Activated T-cell treated with anti-CD3 and anti-CD28 coated beads for 4 hours (primary cell): ENCODE results near the gene GRHPR.
"Not testable (repeated sequence)": the region's sequence is repeated elsewhere in the genome, so short reads cannot be mapped to it uniquely, and the experiment has no call there.

Experiments
- DNase-seq: peaks from one replicate; pipeline ENCODE4 v3.0.0-alpha.2; 2020

GRHPR gene

DNA sequence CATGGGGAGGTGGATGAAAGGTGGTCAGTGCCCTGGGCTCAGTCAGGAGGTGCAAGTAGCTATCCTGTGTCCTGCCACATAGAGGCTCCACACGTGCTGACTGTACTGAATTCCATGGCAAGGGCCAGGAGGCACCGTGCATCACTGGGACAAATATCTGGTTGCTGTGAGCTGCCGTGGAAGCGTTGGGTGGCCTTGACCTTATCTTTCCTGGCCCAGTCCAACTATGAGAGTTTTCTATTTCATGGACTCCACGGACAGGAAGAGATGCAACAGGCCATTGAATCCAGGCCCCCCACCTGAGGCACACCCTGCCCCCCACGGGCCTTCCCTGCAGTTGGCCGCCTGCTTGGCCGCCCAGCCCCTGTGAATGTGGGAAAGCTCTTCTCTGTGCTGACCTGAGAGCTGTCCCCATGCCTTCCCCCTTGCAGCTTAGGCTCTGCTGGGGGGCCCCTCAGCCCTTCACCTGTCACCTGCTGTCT lies 1.7 kb downstream of the GRHPR start:
- no peak for DNase-seq

DNA sequence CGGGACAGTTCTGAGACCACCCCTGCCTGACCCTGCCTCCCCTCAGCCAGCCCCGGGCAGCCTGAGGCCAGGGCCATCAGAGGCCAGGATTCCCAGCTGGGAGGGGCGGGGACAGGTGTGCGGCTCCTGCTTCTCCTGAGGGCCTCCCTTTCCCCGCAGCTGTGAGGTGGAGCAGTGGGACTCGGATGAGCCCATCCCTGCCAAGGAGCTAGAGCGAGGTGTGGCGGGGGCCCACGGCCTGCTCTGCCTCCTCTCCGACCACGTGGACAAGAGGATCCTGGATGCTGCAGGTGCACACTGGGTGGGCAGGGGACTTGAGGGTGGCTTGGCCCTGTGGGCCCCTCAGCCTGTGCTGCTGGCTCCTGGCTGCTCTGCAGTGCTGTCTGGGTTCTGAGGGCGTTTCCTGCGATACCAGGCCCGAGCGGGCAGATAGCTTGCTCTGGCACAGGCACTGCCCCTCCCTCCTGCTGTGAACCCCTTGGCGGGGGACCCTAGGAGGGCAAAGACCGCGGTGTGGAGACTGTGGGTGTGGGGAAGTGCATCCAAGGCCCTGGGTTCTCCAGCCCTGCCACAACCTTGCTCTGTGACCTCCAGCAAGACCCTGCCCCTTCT lies 2.3 kb downstream of the GRHPR start:
- DNase-seq: no peak

DNA sequence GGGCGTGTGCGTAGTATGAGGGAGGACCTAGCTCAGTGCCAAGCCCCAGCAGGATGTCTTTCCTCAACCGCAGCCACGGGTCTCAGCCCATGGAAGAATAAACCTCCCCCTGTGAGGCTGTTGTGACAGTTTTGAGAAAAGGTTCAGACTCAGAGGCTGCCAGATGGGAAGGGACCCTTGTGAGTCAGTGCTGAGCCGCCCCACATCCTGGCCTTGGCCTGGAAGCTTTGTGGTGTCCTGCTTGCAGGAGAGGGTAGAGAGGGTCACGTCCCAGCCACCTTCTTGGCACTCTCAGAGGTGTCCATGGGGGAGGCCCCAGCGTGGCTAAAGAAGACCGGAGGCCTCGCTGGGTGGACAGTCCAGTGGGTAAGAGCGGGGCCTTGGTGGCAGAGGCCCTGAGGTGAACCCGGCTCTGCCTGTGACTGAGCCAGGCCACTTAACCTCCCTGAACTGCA lies 2.8 kb downstream of the GRHPR start:
- DNase-seq: no peak

DNA sequence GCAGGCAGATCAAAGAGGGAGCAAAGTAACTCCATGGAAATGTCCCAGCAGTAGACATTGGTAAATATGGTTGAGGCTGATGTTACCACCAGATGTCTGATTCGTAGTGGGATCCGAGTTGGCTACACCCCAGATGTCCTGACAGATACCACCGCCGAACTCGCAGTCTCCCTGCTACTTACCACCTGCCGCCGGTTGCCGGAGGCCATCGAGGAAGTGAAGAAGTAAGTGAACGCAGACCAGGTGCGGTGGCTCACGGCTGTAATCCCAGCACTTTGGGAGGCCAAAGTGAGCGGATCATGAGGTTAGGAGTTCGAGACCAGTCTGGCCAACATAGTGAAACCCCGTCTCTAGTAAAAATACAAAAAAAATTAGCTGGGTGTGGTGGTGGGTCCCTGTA lies 3.9 kb downstream of the GRHPR start:
- not testable (repeated sequence) for DNase-seq

DNA sequence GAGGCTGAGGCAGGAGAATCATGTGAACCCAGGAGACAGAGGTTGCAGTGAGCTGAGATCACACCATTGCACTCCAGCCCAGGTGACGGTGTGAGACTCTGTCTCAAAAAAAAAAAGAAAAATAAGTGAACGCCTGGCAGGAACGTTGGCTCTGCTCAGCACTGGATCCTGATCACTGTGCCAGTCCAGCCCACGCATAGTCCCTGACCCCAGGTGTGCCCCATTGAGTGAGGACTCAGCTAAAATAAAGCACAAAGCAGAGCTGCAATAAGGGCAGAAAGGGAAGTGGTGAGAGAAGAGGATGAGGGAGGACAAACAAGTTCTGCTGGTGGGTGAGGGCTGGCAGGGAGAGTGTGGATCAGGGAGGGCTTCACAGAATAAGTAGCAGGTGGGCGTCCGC lies 4.3 kb downstream of the GRHPR start:
- DNase-seq: no peak

DNA sequence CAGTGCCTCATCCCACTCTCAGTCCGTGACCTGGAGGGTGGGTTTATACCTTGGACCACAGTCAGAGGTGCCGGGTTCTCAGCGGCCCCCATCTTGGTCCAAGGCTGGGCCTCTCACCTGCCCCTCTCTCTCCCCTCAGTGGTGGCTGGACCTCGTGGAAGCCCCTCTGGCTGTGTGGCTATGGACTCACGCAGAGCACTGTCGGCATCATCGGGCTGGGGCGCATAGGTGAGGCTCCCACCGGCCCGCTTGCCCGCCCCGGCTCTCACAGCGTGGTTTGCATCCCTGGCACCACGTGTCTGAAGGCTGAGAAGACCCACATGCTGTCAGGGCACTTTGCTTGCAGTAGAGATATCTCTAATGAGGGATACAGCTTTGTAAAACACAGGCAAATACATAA lies 5.8 kb downstream of the GRHPR start:
- DNase-seq: no peak

DNA sequence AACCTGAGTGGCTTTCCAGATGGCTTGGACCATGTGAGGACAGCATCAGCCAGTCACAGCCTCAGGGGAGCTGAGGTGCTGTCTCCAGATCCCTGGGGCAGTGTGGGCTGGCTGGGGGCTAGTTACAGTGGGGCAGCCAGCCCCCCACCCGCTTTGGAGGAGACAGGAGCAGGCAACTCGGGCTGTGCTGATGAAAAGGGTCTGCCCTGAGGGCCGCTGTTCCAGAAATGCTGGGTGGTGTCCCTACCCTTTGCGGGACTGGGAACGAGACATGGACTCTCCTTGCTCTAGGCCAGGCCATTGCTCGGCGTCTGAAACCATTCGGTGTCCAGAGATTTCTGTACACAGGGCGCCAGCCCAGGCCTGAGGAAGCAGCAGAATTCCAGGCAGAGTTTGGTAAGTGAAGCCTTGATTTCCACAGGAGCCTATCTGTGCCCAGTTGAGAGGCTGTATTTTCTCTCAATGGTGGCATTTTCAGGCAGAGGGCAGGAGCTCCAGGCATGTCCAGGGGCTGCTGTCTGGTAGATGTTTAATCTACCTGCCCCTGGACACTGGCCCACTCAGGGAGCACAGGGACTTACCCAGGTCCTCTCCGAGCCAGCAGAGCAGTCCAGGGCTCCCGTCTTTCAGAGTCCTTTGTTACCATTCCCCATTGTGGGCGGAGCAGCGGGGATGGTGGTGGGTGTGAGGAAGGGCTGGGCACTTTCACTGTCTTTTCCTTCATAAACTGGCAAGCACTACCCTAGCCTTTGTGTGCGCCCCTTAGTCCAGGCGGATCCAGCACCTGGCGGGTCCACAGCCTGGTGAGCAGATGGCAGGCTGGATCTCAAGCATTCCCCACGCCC lies 7.2 kb downstream of the GRHPR start:
- DNase-seq: no peak

DNA sequence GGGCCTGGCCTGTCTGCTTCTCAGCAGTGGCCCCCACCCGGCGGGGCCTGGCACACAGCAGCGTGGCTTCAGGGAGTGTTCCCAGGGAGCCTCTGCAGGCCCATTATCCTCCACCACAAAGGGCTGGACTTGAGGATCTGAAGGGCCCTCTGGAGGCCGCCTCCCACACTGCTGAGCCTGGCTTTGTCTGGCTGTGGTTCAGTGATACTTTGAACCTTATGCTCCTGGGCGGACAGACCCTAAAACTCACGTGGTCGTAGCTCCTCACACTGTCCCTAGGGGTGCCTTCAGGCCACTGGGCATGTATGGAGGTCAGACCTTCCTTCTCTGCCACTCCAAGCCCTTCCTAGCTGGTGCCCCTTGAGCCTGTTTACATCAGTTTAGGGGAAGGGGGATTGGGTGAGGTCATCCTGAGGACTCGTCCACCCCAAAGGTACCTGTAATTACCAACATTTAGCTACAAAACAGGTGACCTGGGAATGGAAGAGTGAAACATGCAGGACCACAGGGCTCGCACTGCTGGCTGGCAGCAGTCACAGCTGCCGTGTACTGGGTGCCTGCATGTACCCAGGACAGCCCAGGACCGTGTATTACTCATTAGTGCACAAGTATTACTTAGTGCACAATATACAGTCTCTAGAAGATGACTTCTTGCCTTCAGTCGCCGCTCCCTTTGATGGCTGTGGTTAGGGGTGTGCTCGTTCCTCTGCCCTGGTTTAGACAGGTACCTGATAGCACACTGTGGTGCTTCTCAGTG lies 8.5 kb downstream of the GRHPR start:
- DNase-seq: no peak

DNA sequence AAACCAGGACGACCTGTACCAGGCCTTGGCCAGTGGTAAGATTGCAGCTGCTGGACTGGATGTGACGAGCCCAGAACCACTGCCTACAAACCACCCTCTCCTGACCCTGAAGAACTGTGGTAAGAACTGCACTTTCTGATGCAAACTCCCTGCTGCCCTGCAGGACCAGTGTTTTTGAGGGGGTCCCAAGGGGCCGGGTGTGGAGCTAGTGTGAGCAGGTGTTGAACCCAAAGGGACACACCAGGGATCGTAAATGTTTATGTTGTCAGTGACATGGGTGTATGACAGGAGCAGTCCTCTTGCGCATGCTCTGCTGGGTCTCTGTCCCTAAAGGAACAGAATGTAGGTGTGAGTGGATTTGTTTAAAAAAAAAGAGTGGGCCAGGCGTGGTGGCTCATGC lies 9.5 kb downstream of the GRHPR start:
- DNase-seq: no peak

DNA sequence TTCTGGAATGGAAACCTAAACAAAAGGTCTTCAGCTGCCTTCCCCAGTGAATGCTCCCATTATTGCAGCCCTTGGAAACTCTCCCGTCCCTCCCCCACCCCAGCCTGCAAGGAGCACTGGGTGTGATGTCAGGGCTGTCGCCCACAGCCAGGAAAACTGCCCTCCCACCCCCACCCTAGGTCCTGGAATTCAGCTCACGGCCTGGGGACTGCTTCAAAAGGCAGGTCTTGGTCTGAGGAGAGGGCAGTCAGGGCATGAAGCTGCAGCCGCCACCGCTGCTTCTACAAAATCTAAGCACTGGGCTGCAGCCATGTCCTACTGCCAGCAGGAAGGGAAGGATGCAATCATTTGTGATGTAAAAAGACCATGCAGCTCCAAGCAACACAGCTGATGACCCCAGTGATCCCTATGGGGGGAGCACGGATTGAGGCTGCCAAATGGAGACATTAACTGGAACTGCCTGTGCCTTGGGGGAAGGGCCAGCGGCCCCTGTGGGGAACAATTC lies 11.4 kb downstream of the GRHPR start:
- no peak for DNase-seq

DNA sequence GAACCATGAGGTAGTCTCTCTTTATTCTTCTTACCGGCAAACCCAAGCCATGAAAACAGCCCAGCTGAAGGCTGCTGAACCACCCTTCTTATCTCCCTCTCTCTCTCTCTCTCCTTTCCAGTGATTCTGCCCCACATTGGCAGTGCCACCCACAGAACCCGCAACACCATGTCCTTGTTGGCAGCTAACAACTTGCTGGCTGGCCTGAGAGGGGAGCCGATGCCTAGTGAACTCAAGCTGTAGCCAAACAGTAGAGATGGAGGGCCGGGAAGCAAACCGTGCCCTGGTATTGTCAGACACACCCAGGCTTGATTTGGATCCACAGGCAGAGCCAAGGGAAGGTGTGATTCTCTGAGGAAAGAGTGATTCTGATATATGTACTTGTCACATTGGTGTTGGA lies 14.0 kb downstream of the GRHPR start:
- DNase-seq: no peak

DNA sequence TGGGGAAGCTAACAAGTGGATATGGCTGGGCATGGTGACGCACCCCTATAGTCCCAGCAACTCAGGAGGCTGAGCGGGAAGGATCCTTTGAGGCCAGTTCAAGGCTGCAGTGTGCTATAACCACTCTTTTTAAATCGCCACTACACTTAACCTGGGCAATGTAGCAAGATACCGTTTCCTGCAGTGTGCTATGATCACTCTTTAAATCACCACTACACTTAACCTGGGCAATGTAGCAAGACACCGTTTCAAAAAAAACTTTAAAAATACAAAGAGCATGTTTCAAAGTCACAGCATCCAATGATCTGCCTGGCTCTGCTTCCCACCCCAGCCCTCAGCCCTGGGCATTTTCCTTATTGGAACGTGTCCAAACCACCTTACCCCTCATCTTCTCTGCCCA lies 14.5 kb downstream of the GRHPR start:
- DNase-seq: no peak

DNA sequence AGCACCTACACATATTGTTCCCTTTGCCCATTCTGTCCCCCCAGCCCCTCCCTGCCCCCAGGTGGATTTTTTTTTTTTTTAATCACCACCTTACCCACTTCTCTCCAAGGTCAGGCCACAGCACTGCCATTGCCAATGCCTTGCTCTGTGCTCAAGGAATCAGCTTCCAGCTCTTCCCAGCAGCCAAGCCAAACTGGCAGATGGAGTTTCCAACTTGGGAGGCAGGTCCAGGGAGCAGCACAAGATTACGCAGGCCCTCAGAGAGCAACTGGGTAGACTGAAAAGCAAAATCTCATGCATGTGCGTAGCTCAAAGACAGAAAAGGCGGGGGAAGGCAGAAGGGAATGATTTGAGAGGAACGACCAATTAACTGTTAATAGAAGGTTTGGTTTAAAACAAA lies 15.1 kb downstream of the GRHPR start:
- DNase-seq: no peak

DNA sequence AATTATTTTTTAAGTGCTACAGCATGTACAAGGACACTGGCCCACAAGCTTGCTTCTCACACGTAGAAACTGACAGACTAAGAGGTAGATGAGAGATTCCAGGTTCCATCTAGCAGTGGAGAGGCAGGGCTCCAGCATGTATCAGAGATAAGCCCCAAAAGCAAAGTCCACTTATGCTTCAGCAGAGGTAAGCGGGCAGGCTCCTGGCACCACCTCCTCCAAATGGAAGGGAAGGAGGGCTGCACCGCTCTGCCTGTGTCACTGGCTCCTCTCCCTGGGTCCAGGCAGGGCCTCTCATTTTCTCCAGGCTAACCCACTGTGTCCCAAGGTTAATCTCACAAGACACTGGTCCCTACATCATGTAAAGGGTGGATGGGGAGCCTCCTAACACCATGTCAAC lies 15.9 kb downstream of the GRHPR start:
- DNase-seq: no peak

DNA sequence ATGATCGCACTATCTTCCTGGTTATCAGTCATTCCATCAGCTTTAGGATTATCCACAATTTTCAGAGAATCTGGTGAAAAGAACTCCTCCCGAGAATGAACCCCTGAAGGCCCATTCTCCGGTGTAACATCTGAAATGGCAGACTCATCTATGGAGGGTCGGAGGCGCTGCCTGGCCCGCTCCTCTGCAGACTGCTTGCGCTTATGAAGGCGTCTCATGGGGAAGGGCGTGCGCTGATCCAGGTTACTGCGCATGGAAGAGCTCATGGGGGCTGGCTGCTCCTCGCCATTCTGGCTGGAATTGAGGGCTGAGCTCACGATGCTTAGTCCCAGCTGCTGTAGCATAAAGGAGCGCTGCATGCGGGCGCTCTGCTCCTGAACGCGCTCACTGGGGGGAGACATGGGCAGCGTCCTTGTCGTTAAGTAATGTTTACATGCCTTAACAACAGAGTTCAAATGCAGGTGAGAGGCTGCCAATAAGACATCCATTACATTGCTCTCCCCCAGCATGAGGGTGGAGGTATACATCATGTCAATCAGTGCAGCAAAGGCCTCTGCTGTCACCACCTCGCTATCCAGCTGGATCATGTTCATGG lies 19.4 kb downstream of the GRHPR start:
- no peak for DNase-seq

DNA sequence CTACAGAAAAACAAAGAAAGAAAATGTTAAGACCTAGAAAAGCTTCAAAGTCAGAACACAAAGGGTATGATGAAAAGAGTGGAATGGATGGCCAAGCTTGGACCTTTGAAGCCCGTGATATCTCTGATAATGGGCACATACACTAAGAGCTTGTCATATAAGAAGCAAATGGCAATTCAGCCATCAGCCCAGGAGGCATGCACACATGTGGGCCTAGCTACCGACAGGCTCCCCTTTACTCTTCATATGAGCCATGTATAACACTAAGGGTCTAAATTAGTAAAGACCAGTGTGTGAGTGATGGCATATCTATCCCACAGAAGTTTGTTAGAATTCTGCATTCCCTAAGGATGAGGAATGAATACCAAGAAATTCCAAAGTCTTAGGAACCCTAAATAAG lies 20.1 kb downstream of the GRHPR start:
- DNase-seq: no peak

DNA sequence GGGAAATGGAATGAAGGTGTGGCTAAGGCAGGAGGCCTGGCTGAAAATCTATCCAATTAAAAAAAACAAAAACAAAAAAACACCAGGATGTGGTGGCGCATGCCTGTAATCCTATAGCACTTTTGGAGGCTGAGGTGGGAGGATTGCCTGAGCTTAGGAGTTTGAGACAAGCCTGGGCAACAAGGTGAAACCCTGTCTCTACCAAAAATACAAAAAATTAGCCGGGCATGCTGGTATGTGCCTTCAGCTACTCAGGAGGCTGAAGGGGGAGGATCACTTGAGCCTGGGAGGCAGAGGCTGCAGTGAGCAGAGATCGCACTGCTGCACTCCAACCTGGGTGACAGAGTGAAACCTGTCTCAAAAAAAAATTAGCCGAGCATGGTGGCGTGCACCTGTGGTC lies 21.1 kb downstream of the GRHPR start:
- no peak for DNase-seq

DNA sequence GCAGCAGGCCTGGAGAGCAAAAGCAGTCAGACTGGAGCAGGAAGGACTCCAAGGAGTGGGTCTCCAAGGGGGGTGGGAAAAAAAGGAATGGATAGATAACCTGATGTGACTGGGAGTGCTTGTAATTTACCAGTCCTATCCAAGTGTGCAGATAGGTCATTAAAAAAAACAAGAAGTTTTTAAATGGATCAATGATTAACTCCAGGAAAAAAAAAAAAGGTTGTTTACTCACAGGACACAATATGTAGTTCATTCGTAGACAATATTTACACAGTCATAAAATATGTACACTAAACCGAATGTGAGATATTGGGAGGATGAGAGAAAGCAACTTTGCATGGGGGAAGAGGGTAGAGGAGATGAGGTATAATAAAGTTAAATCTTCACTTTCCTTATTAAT lies 22.4 kb downstream of the GRHPR start:
- no peak for DNase-seq

DNA sequence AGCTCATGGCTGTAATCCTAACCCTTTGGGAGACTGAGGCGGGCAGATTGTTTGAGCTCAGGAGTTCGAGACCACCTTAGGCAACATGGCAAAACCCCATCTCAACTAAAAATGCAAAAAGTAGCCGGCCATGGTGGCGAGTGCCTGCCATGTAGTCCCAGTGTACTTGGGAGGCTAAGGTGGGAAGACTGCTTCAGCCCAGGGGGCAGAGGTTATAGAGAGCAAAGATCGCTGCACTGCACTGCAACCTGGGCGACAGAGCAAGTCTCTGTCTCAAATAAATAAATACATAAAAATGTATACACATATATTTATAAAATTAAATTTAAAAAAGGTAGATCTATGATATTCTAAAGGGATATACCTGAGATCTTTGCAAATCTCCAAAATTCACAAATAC lies 23.3 kb downstream of the GRHPR start:
- DNase-seq: no peak

DNA sequence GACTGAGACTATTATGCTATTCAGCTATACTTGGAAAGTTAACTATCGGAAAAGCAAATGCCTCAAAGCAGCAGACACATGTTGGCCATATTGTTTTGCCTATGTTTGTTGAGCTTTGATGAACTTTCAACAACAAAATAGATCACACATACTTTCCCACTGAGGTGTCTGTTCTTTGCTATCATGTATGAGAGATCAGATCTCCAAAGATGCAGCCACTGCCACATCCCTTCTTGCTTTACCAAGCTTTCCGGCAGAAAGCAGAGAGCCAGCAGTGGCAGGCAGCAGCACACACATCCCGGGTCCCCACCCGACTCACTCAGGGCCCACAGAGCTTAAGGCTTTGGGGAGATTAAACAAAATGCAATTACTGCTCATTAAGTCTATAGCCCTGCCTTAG lies 23.9 kb downstream of the GRHPR start:
- no peak for DNase-seq

DNA sequence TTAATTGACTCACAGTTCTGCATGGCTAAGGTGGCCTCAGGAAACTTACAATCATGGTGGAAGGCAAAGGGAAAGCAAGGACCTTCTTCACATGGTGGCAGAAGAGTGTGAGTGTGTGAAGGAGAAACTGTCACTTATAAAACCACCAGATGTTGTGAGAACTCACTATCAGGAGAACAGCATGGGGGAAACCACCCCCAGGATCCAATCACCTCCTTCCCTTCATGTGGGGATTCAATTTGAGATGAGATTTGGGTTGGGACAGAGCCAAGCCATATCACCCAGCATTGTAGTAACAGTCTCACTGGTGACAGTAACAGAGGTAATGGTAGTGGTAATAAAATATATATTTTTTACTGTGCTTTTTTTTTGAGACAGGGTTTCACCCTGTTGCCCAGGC lies 24.6 kb downstream of the GRHPR start:
- DNase-seq: no peak

DNA sequence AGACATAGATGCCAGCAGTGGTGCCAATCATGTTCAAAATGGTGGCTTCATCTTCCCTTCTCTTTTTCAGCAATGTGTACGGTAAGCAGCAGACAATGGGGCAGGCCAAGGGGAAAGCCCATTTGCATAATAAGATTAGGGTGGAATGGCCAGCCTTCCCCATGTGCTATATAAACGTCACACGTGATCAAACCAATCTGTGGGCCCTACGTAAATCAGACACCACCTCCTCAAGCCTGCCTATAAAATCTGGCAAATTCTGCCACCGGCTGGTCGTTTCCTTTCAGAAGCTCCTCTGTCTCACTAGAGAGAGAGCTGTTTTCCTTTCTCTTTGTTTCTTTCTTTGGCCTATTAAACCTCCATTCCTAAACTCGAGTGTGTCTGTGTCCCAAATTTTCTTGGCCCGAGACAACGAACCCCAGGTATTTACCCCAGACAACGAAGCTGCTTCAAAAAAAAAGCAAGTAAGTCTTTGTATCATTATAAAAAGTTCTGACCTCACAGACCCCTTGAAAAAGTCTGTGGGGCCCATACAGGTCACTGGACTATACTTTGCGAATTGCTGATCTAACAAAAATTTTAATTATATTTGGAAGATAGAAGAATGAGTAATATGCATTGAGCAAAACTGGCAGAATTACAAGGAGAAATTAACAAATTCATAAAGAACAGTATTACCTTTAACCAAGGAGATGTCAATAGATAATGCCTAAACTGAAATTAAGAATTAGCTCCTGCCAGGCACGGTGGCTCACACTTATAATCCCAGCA lies 27.6 kb downstream of the GRHPR start:
- DNase-seq: no peak
